Dendritic cell treated with granulocyte-macrophage colony-stimulating factor and Interleukin-4, amounts not matched to agents 40 ng/mL and 50 ng/mL, for 4 days (primary cell): Measurements from ENCODE around the gene TBCC.

Source experiments
- H3K27ac Mint-ChIP-seq: one replicate; pipeline ENCODE4 v1.8.0; 2022; ENCODE audit warnings: mild to moderate bottlenecking, mixed read lengths
- H3K27me3 Mint-ChIP-seq: one replicate; pipeline ENCODE4 v1.8.0; 2022; ENCODE audit warnings: mild to moderate bottlenecking, mixed read lengths
- H3K36me3 Mint-ChIP-seq: one replicate; pipeline ENCODE4 v1.8.0; 2022; ENCODE audit warnings: low read depth, mixed read lengths
- H3K4me1 Mint-ChIP-seq: one replicate; pipeline ENCODE4 v1.8.0; 2022; ENCODE audit warnings: low read depth, mixed read lengths
- H3K4me3 Mint-ChIP-seq: one replicate; pipeline ENCODE4 v1.8.0; 2022; ENCODE audit warnings: mild to moderate bottlenecking, moderate library complexity, mixed read lengths
- H3K9me3 Mint-ChIP-seq: one replicate; pipeline ENCODE4 v1.8.0; 2022; ENCODE audit warnings: mixed read lengths
- intact Hi-C: fragments of 100-400 bp; cut with micrococcal nuclease; formaldehyde crosslinking; loops from one replicate; pipeline ENCODE4 v1.15.0; 2022

The TBCC gene, protein sequence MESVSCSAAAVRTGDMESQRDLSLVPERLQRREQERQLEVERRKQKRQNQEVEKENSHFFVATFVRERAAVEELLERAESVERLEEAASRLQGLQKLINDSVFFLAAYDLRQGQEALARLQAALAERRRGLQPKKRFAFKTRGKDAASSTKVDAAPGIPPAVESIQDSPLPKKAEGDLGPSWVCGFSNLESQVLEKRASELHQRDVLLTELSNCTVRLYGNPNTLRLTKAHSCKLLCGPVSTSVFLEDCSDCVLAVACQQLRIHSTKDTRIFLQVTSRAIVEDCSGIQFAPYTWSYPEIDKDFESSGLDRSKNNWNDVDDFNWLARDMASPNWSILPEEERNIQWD

DNA sequence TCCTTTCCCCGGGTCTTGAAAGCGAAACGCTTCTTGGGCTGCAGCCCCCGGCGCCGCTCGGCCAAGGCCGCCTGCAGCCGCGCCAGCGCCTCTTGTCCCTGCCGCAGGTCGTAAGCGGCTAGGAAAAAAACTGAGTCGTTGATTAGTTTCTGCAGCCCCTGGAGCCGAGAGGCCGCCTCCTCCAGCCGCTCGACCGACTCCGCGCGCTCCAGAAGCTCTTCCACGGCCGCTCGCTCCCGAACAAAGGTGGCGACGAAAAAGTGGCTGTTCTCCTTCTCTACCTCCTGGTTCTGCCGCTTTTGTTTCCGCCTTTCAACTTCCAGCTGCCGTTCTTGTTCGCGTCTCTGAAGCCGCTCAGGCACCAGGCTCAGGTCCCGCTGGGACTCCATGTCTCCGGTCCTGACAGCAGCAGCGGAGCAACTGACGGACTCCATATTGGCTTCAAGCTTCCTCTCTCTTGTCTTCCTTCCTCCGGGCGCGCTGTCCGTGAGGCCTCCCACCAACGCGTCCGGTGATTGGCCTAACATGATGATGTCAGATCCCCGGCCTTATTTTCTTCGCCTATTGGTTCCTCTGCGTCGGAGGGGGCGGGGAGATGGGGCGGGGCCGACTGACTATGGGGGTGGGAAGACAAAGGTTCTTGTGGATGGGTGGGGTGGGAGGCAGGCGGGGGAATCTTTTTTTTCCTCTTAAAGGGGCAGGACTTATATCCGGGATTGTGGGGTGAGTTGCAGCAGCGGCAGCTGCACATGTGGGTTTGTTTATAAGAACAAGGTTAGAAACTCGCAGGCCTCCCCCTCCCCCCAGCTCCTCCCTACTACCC, at the start of gene TBCC:
TBCC (minus strand) TSS at position 464 of the 823 bp plus-strand sequence; CDS start at position 434, 30 bp downstream.
- Mint-ChIP-seq H3K9me3 (no peaks in the 10 kb centered on the region), H3K36me3 (peaks cover 22% of the 10 kb centered on the region), H3K27ac (peak within 1 kb of the TSS; percentile 92), H3K4me1 (peaks cover 23% of the 10 kb centered on the region), H3K27me3 (no peaks in the 10 kb centered on the region), H3K4me3 (peak within 1 kb of the TSS; percentile 98)
- intact Hi-C loops, result loop anchor here (1.0 to 2.0 kb wide), 4 partner anchors 19 to 144 kb away; partner anchors contain the start of gene BICRAL

DNA sequence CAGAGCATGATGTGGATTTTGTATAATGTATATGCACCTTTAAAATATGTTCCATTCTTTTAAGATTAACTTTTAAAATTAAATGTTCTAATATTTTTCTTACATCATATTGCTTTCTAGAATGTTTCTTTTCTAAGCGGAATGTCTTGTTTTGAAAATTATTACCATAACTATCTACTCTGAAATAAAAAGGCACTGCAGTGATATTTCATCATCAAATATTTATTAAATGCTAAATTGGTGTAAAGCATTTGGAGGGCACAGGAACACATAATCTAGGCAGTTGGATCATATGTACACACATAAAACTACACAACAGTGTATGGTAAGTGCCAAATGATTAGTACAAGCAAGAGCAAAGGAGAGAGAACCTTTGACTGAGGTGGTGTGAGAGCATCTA, 49.7 kb upstream of the TBCC start:
- Mint-ChIP-seq H3K4me1 (peaks cover 11% of the 10 kb centered on the region), H3K27me3 (no peaks in the 10 kb centered on the region), H3K36me3 (peaks cover 10% of the 10 kb centered on the region), H3K4me3 (no peak overlapping the region), H3K9me3 (no peaks in the 10 kb centered on the region), H3K27ac (no peak overlapping the region)
- intact Hi-C loops, result no loop called here

DNA sequence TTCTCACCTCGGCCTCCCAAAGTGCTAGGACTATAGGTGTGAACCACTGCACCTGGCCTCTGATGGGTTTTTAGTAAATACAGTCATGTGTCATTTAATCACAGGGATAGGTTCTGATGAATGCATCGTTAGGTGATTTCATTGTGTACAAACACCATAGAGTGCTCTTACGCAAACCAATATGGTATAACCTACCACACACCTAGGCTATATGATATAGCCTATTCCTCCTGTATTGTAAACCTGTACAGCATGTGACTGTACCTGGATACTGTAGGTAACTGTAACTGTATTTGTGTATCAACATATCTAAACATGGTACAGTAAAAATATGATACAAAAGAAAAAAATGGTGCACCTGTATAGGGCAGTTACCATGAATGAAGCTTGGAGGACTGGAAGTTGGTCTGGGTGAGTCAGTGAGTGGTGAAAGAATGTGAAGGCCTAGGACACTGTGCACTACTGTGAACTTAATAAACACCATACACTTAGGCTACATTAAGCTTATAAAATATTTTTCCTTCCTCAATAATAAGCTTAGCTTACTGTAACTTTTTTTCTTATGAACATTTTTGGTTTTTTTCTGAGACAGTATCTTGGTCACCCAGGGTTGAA, 45.9 kb upstream of the TBCC start:
- H3K4me1 Mint-ChIP-seq, result peaks cover 35% of the 10 kb centered on the region
- intact Hi-C loops, result no loop called here
- peaks cover 23% of the 10 kb centered on the region for H3K36me3 Mint-ChIP-seq

DNA sequence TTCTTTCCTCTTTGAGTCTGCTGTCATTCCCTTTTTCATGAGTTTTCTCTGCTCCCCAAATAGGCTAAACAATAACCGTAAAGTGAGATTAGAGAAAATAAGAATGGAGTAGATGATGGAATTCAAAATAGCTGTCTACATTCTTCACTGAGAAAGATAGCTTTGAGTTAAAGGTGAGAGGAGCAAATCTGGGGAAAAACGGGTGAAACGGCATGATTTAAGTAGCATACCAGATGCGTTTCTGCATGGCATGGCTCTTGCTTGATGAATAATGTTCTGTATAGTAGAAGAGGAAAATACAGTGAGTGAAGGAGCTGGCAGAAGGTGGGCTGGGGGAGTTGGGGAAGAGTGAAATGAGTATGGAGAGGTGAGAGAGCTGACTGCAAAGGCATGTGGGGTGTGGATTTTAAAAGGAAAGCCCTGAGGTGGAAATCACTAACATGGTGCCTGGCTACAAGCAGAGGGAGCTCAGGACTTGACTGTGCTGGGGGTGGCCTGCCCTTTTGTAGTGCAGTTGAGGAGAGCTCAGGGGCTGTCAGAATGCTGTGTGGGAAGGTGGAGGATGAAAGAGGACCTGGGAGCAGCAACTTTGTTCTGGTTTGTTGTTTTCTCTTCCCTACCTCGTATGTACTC, 44.8 kb upstream of the TBCC start:
- Mint-ChIP-seq H3K27ac (peak overlapping the region; percentile 4), H3K4me1 (peaks cover 28% of the 10 kb centered on the region), H3K9me3 (no peaks in the 10 kb centered on the region), H3K36me3 (peaks cover 25% of the 10 kb centered on the region), H3K4me3 (no peak overlapping the region), H3K27me3 (no peaks in the 10 kb centered on the region)
- intact Hi-C loops, result no loop called here

More for the DNA sequence above, 45.9 kb upstream of the TBCC start:
- no peak overlapping the region for H3K27ac Mint-ChIP-seq
- no peaks in the 10 kb centered on the region for H3K27me3 Mint-ChIP-seq
- H3K9me3 Mint-ChIP-seq, result no peaks in the 10 kb centered on the region
- H3K4me3 Mint-ChIP-seq, result no peak overlapping the region

DNA sequence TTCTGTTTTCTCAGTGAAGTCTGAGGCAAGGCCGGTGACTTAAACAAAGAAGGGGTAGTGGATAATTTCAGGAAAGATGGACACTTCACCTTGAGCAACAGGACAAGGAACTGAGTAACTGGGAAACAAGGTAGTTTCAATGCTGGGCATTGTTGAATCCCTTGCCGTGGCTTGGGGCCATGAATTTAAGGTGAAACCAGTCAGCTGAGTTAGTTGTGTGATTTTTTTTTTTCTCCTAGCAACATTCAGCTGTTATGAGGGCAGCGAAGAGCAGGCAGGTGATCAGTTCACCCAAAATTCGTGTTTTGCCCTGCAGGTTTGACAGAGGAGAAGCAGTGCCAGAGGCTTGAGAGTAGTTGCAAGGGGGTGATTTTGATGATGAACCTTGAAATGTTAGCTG, 42.8 kb upstream of the TBCC start:
- Mint-ChIP-seq H3K36me3 (peaks cover 39% of the 10 kb centered on the region), H3K4me1 (peaks cover 28% of the 10 kb centered on the region), H3K9me3 (no peaks in the 10 kb centered on the region), H3K4me3 (peak overlapping the region; percentile 47), H3K27me3 (no peaks in the 10 kb centered on the region), H3K27ac (peak overlapping the region; percentile 19)
- intact Hi-C loops, result loop anchor here (10.0 kb wide), 1 partner anchor 86 kb away; the partner anchor contains the start of gene RPL7L1

DNA sequence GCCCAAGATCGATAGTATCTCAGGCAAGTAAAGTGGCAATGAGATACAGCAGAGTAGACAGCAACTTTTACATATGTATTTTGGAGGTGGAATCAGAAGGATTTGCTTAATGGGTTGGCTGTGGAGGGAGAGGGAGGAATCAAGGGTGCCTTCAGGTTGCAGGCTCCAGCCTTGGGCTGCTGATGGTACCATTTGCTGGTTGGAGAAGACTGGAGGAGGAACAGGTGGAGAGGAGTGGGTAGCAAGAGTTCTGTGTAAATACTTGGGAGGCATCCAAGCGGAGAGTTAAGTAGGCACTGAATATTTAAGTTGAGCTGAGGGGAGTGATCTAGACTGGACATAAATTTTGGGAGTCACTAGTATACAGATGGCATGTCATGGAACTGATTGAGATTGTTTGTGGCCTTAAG, 41.2 kb upstream of the TBCC start:
- H3K4me1 Mint-ChIP-seq, result peaks cover 28% of the 10 kb centered on the region
- no peak overlapping the region for H3K27ac Mint-ChIP-seq
- H3K4me3 Mint-ChIP-seq, result no peak overlapping the region
- no peaks in the 10 kb centered on the region for H3K27me3 Mint-ChIP-seq
- intact Hi-C loops, result loop anchor here (10.0 kb wide), 1 partner anchor 88 kb away; the partner anchor contains the start of gene RPL7L1
- H3K9me3 Mint-ChIP-seq, result no peaks in the 10 kb centered on the region
- H3K36me3 Mint-ChIP-seq, result peaks cover 50% of the 10 kb centered on the region

DNA sequence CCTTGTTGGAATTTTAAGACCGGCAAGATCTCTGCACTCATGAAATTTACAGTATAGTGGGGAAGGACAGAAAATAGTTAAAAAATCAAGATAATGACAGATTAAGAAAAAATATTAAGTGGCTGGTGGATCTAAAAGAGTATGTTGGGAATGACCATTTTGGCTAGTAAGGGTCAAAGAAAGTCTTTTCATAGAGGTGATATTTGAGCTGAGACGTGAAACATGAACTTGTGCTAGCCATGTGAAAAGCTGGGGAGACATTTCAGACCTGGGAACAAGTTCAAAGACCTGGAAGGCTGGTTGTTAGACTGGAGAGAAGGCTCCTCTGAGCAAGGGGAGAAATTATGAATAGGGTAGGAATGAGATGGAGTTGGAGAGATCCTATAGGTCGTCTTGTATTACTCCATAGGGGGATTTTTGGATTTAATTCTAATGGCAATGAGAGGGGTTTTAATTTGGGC, 40.7 kb upstream of the TBCC start:
- Mint-ChIP-seq H3K4me1 (peaks cover 28% of the 10 kb centered on the region), H3K9me3 (no peaks in the 10 kb centered on the region), H3K27ac (no peak overlapping the region), H3K4me3 (no peak overlapping the region), H3K27me3 (no peaks in the 10 kb centered on the region), H3K36me3 (peaks cover 50% of the 10 kb centered on the region)
- intact Hi-C loops, result loop anchor here (10.0 kb wide), 1 partner anchor 88 kb away; the partner anchor contains the start of gene RPL7L1

DNA sequence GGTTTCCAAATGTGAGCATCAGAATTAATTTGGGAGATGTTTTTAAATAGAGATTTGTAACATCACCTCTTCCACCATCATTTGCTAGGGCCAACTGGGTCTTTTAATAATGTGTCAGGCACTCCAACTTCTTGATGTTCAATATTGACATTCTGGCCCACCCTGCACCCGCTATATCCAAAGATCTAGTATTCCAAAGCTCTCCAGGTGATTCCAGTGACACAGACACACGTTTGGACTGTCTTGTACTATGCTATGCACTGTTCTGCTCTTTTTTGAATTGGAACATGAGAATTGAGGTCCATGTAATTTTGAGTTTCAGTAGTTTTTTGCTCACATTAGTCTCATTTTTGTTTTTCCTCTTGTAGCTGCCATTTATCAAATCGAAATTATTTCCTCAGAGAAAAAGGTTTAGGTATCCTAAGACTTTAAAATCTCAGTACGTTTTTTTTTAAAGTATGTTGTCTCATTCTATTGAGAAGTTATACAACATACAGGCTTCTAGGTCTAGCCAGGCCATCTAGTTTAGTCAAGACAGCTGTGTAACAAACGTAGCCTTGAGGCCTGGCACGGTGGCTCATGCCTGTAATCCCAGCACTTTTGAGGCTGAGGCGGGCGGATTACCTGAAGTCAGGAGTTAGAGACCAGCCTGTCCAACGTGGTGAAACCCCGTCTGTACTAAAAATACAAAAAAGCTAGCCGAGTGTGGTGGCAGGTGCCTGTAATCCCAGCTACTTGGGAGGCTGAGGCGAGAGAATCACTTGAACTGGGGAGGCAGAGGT, 39.0 kb upstream of the TBCC start:
- H3K4me1 Mint-ChIP-seq, result peaks cover 26% of the 10 kb centered on the region
- H3K9me3 Mint-ChIP-seq, result no peaks in the 10 kb centered on the region
- H3K36me3 Mint-ChIP-seq, result peaks cover 38% of the 10 kb centered on the region
- no peak overlapping the region for H3K4me3 Mint-ChIP-seq
- no peaks in the 10 kb centered on the region for H3K27me3 Mint-ChIP-seq
- H3K27ac Mint-ChIP-seq, result no peak overlapping the region
- intact Hi-C loops, result loop anchor here (1.0 to 10.0 kb wide), 2 partner anchors 10 to 90 kb away; partner anchors contain the start of gene RPL7L1

DNA sequence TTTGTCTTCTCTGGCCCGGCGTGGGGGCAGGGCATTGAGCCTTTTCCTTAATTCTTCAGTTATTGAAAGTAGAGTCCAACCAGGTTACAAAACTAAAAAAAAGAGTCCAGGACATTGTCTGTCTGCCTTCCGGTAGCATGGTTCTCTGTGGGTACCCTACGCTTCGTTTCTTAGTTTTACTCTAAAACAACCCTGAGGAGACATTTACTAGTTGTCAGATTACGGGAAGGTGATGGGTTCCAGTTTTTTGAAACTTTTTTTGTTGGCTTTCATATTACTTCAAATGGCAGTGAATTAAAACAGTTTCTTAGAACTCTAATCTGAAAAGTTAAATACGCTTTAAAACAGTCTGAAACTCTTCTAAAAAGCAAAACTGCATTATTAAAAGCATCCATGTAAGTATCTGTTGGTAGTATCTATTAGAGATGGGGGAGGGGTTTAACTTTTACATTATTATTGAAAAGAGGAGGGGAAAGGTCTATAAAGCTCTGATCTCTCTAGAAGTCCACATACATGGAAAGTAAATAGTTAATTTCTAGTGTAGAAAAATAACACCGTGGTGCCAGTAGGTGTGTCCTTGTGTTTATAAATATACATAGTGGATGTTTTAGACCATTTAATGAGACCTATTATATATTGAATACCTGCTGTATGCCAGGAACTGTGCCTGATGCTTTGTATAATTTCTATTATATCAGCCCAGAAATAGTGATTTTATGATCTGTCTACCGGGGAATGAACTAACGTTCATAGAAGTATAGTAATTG, 38.2 kb upstream of the TBCC start:
- Mint-ChIP-seq H3K36me3 (peaks cover 33% of the 10 kb centered on the region), H3K27me3 (no peaks in the 10 kb centered on the region), H3K4me1 (peaks cover 18% of the 10 kb centered on the region), H3K27ac (no peak overlapping the region), H3K9me3 (no peaks in the 10 kb centered on the region), H3K4me3 (no peak overlapping the region)
- intact Hi-C loops, result loop anchor here (1.0 to 10.0 kb wide), 2 partner anchors 9 to 91 kb away; partner anchors contain the start of gene RPL7L1

DNA sequence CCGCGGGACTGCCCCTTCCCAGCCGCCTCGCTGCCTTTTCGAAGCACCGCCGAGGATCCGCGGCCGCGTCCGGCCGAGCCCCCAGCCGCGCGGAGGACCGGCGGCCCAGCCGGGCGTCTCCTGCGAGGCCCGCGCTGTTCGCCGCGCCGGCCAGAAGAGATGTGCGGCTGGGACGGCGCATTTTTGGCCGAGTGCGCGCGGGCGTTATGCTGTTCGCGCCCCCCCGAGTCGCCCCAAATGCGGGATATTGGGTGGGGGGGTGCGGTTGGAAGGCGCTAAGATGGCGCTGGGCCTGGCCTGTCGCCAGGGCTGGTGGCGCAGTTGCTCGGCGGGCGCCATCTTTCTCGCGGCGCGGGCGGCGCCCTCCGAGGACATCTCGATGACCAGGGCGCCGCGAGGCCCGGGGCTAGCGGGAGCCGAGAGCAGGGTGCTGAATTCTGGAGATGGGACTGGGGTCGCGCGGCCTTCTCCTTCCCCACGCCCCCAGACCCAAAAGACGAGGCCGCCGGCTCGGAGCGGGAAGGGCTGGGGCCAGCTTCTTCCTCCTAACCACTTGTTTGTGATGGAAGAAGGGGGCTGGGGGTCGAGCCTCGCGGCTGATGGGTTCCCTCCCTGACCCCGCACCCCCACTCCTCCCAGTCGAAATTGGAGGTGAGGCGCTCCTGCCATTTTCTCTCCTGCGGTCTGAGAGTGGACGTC, 37.4 kb upstream of the TBCC start:
- H3K27ac Mint-ChIP-seq, result no peak overlapping the region
- H3K4me1 Mint-ChIP-seq, result peaks cover 10% of the 10 kb centered on the region
- no peaks in the 10 kb centered on the region for H3K27me3 Mint-ChIP-seq
- H3K36me3 Mint-ChIP-seq, result peaks cover 33% of the 10 kb centered on the region
- intact Hi-C loops, result loop anchor here (10.0 kb wide), 1 partner anchor 91 kb away; the partner anchor contains the start of gene RPL7L1
- no peaks in the 10 kb centered on the region for H3K9me3 Mint-ChIP-seq
- no peak overlapping the region for H3K4me3 Mint-ChIP-seq

DNA sequence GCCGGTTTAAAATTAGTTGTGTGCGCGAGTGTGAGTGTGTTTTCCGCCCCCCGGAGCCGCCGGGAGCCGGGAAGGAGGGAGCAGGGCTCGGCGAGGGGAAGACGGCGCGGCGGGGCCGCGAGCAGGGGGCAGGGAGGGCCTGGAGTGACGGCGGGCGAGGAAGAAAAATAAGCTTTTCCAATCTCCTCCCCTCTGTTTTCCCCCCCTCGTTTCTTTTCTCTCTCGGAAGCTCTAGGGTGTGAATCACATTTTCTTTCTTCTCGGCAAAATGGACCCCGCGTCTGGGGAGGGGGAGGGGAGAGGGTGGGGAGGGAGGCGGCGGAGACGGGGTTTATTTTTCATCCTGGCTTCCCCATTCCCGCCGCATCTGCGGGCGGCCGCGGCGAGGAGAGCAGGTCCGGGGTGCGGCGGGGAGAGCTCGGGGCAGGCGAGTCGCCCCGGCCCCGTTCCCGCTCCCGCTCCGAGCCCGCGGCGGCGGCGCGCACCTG, 36.8 kb upstream of the TBCC start:
- H3K4me1 Mint-ChIP-seq, result peaks cover 7% of the 10 kb centered on the region
- no peaks in the 10 kb centered on the region for H3K27me3 Mint-ChIP-seq
- H3K9me3 Mint-ChIP-seq, result no peaks in the 10 kb centered on the region
- no peak overlapping the region for H3K27ac Mint-ChIP-seq
- H3K4me3 Mint-ChIP-seq, result peak overlapping the region; percentile 89
- peaks cover 33% of the 10 kb centered on the region for H3K36me3 Mint-ChIP-seq
- intact Hi-C loops, result loop anchor here (1.0 to 10.0 kb wide), 2 partner anchors 36 to 92 kb away; partner anchors contain the start of genes RPL7L1 and TBCC
